Hematopoietic multipotent progenitor cell treated with erythropoietin and hydrocortisone succinate and interleukin-3 and kit ligand, for 15 days (in vitro differentiated cells): ENCODE results near the gene DGKH.
"Not testable (repeated sequence)": the region's sequence is repeated elsewhere in the genome, so short reads cannot be mapped to it uniquely, and the experiment has no call there.

Source experiments
- DNase-seq: peaks from one replicate; pipeline ENCODE4 v3.0.0-alpha.2; 2015; ENCODE audit warnings: low spot score

Gene DGKH

DNA sequence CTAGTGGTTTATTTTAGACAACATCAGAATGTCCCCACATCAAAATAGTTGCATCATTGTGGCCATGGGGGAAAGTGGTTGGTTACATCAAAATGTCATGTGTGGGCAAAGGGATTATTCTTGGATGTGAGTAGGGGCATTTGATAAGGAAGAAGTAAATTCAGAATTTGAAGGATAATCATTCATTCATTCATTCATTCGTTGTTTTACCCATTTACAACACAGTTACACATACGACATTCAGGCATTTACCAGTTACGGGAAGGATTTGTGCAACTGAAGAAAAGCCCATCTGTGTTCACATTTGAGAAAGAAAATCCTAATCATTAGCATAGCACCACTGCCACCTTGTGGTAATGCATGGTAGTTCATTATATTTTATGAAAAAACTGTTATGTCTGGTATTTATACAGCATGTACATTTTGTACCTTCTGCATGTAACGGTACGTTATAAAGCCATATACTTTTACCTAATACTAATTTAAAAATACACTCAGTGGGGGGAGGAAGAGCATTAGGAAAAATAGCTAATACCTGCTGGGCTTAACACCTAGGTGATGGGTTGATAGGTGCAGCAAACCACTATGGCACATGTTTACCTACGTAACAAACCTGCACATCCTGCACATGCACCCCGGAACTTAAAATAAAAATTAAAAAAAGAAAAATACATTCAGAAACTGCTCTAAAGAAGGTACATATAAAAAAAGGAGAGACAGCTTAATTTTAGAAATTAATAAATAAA, 62.1 kb downstream of the DGKH start:
- peak; percentile 81 for DNase-seq

DNA sequence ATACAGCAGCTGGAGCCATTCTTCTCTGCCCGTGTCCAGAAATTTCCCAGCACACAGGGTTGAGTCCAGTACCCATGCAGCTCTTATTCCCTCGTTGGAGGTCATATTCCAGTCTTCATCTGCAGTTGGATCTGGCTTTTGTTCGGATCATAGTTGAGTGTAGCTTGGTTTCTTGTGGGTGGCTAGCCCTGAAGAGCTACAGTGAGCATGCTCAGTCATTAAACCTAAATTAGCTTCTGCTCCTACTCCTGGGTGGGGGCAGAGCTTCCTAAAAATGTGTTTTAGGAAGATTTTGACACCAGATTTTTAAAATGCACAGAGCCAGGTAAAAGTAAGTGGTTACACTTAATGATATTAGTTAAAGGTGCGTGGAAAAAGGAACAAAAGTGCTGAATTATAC, 64.4 kb downstream of the DGKH start:
- DNase-seq, result no peak

- no peak for DNase-seq
Observed at GRCh38 chr13:42113478-42113877, 65.0 kb downstream of the DGKH start.

DNA sequence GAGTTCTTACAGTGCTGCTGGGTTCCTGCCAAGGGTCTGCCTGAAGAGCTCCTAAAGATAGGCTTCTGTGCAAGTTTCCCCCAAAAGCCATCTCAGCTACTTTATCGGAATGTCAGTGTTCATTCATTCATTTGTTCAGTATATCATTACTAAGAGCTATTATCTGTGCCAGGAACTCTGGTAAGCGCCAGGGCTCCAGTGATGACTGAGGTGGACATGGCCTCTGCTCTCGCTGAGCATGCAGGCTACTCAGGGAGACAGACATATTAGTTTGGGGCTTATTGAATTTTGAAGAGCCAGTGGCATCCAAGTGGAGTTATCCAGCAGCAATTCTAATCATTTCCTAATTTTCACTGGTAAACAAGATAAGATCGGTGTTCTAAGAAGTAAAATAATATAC, 65.8 kb downstream of the DGKH start:
- no peak for DNase-seq

- no peak for DNase-seq
Observed at GRCh38 chr13:42114912-42115311, 66.5 kb downstream of the DGKH start.

DNA sequence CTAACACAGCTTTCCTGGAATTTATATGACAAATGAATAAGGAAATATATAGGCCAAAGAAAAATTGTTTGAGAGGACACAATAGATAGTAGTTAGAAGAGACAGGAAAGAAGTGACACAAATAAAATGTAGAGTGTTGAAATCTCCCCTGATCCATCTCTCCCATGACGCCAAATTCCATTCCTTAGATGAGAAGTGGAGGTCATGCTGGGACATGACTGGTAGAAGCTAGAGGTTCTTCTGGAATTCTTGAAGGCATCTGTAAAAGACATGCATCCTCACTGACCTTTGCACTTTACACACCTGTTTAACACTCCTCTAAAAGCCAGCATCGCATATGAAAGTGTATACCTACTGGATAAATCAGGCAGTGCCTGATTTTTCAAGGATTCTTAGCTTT, 67.8 kb downstream of the DGKH start:
- DNase-seq, result no peak

- DNase-seq, result no peak
Observed at GRCh38 chr13:42119041-42119440, 70.6 kb downstream of the DGKH start.

DNA sequence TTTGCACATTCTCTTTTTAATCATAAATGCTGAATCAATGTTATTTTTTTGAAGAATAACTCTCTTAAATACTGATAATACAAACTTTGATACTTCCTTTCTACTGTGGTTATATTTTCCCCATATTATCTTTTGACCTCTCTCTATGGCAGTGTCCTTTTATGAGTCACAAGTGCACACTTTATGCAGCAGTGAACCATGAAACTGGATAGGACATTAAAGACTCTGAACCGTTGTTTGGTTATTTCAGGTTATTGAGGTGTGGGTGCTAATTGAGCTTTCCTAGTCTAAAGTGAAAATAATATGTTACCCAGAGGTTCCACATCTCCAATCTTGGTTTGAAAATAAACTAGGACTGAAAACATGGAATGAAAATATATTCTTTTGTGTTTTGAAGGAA, 71.4 kb downstream of the DGKH start:
- DNase-seq, result no peak

DNA sequence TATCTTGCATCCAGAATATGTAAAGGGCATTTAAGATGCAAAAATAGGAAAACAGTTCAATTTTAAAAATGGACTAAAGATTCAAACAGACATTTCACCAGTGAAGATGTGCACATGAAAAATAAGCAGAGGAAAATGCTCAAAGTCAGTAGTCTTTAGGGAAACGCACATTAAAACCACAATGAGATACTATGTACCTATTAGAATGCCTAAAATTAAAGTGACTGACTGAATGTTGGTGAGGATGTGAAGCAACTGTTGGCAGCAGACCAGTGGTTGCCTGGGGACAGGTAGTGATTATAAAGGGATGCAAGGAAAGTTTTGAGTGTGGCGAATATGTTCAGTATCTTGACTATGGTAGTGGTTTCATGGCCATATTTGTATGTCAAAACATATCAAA, 75.2 kb downstream of the DGKH start:
- DNase-seq, result no peak

DNA sequence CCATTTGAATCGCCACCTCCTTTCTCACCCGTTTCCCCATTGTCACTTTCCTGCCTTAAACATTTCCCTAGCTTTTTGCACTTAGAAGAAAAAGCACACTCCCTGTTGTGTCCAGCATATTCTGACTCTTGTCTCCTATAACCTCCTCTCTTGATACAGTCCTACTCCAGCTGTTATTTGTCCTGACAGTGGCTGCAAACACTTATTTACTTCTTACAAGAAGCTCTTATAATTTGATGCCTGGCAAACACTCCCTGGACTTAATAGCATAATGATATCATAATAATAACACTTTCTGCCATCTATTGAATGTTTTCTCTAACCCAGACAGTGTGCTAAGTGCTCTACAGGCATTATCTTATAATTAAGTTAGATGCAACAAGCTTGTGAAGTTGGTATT, 76.6 kb downstream of the DGKH start:
- no peak for DNase-seq

DNA sequence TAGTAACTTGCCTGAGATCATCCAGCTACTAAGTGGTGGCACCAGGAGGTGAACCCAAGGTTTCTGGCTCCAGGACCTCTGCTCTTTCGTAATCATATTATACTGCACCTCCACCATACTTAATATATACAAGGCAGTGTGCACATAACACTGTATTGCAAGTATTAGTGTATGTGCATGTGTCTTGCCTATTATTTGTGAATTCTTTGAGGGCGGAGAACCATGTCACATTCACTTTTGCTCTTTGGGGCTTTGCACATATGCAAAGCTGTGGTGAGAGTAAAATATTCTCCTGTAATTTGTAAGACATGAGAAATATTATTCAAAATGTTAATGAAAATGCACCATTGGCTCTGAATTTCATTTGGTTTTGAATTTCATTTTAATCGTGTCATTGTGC, 78.6 kb downstream of the DGKH start:
- DNase-seq, result no peak

GRCh38 chr13:42129033-42129432, 80.6 kb downstream of the DGKH start:
- DNase-seq, result no peak

- no peak for DNase-seq
Observed at GRCh38 chr13:42136518-42136917, 88.1 kb downstream of the DGKH start.

- no peak for DNase-seq
Observed at GRCh38 chr13:42137856-42138537, 89.5 kb downstream of the DGKH start.

- DNase-seq, result no peak
Observed at GRCh38 chr13:42140494-42140893, 92.0 kb downstream of the DGKH start.

DNA sequence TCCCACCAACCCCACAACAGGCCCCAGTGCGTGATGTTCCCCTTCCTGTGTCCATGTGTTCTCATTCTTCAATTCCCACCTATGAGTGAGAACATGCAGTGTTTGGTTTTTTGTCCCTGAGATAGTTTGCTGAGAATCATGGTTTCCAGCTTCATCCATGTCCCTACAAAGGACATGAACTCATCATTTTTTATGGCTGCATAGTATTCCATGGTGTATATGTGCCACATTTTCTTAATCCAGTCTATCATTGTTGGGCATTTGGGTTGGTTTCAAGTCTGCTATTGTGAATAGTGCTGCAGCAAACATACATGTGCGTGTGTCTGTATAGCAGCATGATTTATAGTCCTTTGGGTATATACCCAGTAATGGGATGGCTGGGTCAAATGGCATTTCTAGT, 92.6 kb downstream of the DGKH start:
- DNase-seq, result not testable (repeated sequence)

DNA sequence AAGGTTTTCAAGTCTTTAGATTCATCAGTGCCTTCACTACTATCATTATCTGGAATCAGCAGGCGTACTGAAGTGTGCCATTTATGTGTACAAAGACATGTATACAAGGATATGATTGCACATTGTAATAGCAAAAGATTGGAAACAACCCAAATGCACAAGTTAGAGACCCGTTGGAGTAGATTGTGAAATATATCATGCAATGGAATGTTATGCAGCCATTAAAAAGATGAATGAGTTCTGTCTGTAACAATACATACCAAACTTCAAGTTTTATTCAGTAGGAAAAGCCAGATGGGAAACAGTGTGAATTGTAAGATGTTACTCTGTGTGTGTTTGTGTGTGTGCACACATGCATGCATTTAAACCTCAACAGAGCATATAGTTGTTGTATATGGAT, 97.9 kb downstream of the DGKH start:
- DNase-seq, result no peak

- DNase-seq, result no peak
Observed at GRCh38 chr13:42148538-42148937, 100.1 kb downstream of the DGKH start.

DNA sequence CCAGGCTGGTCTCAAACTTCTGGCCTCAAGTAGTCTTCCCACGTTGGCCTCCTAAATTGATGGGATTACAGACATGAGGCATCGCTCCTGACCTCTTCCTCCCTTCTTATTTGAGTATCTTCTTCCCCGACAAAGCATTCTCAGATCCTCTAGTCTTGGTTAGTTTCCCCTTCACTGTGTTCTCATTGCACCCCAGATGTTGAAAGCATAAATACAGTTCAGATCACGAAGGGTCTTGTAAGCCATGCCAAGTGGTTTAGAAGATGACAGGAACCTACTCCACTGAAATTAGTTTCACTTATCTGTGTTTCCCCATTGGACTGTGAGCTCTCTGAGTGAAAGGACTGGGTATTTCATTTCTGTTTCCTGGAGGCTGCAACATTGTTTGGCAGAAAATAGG, 100.7 kb downstream of the DGKH start:
- DNase-seq, result no peak

- no peak for DNase-seq
Observed at GRCh38 chr13:42151781-42152180, 103.3 kb downstream of the DGKH start.

DNA sequence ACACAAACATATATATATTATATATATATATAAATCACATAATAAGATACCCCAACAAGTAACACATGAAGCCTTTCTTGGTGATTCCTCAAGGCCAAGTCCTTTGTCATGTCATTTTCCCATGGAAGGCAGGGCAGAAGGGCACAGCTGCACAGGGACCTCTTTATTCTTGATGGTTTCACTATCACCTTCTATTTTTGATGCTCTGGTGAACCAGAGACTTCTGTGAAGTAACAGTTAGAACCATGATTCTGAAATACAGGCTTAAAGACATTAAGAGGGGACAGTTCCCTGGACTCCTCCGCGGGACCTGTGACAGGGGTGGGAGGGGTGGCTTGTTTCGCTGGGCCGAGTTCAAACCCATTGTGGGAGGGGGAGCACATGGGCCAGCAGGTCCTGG, 104.0 kb downstream of the DGKH start:
- no peak for DNase-seq

DNA sequence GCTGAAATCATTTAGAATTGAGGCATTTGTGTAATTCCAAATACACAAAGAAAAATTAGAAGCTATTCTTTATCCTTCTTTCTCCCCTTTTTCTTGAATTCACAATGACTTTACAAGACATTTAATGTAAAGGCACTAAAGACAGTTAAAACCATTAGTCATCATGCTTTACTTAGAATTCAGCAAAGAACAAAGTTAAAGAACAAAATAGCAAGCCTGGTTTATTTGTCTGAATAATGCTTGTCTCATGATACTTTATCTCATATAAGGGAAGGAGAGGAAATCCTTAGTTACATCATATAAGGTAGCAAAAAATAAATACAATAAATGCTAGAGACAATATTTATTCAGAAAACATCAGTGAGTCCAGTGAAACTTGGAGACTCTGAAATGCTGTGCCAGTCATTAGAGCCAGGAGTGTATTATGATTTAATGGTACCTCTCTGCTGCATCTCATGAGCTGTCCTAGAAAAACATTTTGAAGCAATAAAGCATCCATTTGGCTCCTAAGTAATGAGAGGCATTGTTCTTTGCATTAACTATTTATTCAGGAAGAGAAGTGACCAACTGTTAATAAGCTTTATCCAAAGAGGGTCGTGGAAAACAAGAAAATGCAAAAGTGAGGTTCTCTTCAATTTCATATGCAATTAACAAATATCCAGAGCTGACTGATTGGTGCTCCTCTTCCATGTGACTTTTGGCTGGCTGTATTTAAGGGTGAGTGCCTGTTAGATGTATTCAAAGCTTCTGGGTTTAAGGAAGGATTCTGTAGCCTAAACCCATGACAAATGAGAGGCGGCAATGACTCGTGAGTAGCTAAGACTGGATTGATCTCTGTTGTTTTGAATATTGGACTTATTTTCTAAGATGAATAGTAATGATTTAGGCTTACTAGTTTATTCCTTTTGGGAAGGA, 105.0 kb downstream of the DGKH start:
- DNase-seq, result no peak

DNA sequence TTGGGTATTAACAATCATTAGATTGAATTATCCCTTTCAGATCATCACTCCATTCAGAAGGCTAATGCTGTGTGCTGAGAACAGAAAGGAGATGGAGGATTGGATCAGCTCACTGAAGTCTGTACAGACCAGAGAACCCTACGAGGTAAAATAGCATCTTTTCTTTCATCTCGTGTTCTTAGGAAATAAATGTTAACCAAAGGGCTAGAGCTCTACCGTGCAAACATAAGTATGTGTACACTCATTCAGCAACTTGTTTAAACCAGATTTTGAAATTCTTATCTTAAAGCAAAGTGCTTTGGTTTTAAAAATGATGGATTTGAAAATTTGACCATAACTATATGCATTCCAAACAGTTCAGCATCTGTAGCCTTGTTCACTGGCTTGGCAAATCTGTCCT, 106.8 kb downstream of the DGKH start:
- DNase-seq, result no peak
